Measurements from ENCODE around the gene DLG5.

DNA sequence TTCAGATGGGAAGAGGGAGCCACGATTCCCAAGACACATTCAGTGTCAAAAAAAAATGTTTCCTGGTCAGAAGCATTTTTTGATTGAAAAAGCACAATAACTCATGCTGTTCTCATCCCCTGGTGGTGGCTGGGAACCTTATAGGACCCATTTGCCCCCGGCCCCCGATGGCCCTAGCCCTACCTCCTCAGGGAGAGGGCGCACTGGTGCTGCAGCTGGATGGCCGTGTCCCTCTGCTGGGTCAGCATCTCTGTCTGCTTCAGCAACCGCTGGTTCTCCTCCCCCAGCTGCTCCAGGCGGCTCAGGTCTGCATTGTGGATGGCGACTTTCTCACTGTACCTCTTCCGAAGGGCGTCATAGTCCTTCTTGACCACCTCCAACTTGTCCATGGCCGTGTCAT is 83.3 kb downstream of the DLG5 start:
- TF ChIP-seq, protein P1, sequence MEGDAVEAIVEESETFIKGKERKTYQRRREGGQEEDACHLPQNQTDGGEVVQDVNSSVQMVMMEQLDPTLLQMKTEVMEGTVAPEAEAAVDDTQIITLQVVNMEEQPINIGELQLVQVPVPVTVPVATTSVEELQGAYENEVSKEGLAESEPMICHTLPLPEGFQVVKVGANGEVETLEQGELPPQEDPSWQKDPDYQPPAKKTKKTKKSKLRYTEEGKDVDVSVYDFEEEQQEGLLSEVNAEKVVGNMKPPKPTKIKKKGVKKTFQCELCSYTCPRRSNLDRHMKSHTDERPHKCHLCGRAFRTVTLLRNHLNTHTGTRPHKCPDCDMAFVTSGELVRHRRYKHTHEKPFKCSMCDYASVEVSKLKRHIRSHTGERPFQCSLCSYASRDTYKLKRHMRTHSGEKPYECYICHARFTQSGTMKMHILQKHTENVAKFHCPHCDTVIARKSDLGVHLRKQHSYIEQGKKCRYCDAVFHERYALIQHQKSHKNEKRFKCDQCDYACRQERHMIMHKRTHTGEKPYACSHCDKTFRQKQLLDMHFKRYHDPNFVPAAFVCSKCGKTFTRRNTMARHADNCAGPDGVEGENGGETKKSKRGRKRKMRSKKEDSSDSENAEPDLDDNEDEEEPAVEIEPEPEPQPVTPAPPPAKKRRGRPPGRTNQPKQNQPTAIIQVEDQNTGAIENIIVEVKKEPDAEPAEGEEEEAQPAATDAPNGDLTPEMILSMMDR (IDR thresholded peaks at IDR 0.05), result no peak
- TF ChIP-seq POLR2AphosphoS5 (IDR thresholded peaks at IDR 0.05), result no peak
- no peak for TF ChIP-seq POLR2A (IDR thresholded peaks at IDR 0.05)

All from gastroesophageal sphincter (tissue), 3 donors.